ENCODE measurements around the gene SNTN. TPM values are rescaled to one million over a fixed set of nuclear protein-coding genes. Genes with fewer than 3 reads are reported as not detected.
"Not testable (repeated sequence)": the region's sequence is repeated elsewhere in the genome, so short reads cannot be mapped to it uniquely, and the experiment has no call there.

SNTN gene
- polyA plus RNA-seq, 1 donor (not counting 4 experiments of a cell fraction or from before 2014, with no cell fraction given), result not detected

DNA sequence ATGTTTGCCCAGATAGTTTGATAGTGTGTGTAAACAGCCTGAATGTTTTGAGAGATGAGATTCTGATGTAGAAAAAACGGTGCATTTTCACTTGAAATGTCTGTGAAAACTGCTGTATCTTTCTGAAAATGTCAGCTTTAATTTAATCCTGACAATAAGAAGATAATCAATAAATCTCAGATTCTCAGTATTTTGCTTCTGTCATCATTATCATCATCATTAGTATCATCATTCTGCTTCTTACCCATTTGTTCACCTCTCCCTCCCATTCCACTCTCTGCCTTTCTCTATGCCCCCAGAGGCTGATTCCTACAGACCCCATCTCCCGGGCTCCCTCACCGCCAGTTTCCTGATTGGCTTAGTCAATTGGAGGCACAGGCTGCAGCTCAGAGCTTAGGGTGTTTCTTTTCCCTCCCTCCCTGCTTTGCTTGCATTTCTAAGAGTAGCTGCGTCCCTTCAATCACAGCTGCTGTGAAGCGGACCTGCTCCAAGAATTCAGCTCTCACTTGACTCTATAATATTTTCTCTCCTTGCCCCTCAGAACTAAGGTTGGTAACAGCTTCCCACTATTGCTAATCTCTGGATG lies 8.2 kb upstream of the SNTN start:
- no peaks in the 10 kb centered on the region for H3K9me1 ChIP-seq (ENCODE audit: control insufficient read depth, extremely low read depth, insufficient read depth, low read length)
- no peak overlapping the region for H3K4me2 ChIP-seq (ENCODE audit: control insufficient read depth, extremely low read depth, insufficient read depth, low read depth, low read length)
- no peaks in the 10 kb centered on the region for H3K27me3 ChIP-seq (ENCODE audit: control insufficient read depth, extremely low read depth, insufficient read depth, low read length)
- H3K9me3 ChIP-seq (ENCODE audit: control insufficient read depth, low read depth, low read length), result no peaks in the 10 kb centered on the region
- no peaks in the 10 kb centered on the region for H4K20me1 ChIP-seq (ENCODE audit: control insufficient read depth, extremely low read depth, insufficient read depth, low read length)
- no peaks in the 10 kb centered on the region for H3K79me2 ChIP-seq (ENCODE audit: control insufficient read depth, insufficient read depth, low read length)
- H3K27ac ChIP-seq (ENCODE audit: control insufficient read depth, insufficient read depth, low read length), result no peak overlapping the region
- dilution Hi-C loops (cut with MboI; ENCODE audit: extremely low pct_ligation_motif_present, low sequenced_read_pairs), result no loop called here
- TF ChIP-seq, protein P1, sequence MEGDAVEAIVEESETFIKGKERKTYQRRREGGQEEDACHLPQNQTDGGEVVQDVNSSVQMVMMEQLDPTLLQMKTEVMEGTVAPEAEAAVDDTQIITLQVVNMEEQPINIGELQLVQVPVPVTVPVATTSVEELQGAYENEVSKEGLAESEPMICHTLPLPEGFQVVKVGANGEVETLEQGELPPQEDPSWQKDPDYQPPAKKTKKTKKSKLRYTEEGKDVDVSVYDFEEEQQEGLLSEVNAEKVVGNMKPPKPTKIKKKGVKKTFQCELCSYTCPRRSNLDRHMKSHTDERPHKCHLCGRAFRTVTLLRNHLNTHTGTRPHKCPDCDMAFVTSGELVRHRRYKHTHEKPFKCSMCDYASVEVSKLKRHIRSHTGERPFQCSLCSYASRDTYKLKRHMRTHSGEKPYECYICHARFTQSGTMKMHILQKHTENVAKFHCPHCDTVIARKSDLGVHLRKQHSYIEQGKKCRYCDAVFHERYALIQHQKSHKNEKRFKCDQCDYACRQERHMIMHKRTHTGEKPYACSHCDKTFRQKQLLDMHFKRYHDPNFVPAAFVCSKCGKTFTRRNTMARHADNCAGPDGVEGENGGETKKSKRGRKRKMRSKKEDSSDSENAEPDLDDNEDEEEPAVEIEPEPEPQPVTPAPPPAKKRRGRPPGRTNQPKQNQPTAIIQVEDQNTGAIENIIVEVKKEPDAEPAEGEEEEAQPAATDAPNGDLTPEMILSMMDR (optimal IDR thresholded peaks at IDR 0.05 in 1 of 3, IDR thresholded peaks at IDR 0.05 in 1 of 3, conservative IDR thresholded peaks at IDR 0.05 in 1 of 3; ENCODE audit: extremely low read depth in 1 of 3, insufficient read depth in 2 of 3, low read length in 3 of 3), result no peak
- TF ChIP-seq EZH2 (IDR thresholded peaks at IDR 0.05; ENCODE audit: low read length), result no peak
- H3K4me1 ChIP-seq (ENCODE audit: control insufficient read depth, extremely low read depth, insufficient read depth, low read length), result no peaks in the 10 kb centered on the region
- no peak overlapping the region for H3K4me3 ChIP-seq (ENCODE audit: control insufficient read depth in 2 of 3, extremely low read depth in 1 of 3, insufficient read depth in 2 of 3, low read depth in 1 of 3, low read length in 3 of 3)
- no peak overlapping the region for H3K9ac ChIP-seq (ENCODE audit: control insufficient read depth, extremely low read depth, insufficient read depth, low read length)
- DNase-seq (ENCODE audit: low read depth, low spot score), result no peak
- FAIRE-seq, result no peak
- no peak overlapping the region for H2AFZ ChIP-seq (ENCODE audit: control insufficient read depth, low read length)
- no peaks in the 10 kb centered on the region for H3K36me3 ChIP-seq (ENCODE audit: control insufficient read depth in 2 of 2, extremely low read depth in 1 of 2, insufficient read depth in 2 of 2, low read length in 2 of 2)

DNA sequence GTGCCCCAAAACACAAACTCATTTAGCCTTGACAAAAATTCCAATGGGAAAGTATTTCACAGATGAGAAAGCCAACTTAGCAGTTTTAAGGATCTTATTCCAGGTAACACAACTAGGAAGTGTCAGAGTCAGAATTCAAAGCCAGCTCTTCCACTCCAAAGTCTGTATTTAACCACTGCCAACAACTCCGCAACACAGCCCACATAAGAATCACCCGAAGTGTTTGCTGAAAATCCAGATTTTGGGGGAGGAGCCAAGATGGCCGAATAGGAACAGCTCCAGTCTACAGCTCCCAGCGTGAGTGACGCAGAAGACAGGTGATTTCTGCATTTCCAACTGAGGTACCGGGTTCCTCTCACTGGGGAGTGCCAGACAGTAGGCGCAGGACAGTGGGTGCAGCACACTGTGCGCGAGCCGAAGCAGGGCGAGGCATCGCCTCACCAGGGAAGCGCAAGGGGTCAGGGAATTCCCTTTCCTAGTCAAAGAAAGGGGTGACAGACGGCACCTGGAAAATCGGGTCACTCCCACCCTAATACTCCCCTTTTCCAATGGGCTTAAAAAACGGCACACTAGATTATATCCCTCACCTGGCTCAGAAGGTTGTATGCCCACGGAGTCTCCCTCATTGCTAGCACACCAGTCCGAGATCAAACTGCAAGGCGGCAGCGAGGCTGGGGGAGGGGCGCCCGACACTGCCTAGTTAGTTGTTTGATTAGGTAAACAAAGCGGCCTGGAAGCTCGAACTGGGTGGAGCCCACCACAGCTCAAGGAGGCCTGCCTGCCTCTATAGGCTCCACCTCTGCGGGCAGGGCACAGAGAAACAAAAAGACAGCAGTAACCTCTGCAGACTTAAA lies 7.3 kb upstream of the SNTN start:
- H3K79me2 ChIP-seq (ENCODE audit: control insufficient read depth, insufficient read depth, low read length); dilution Hi-C loops (cut with MboI; ENCODE audit: extremely low pct_ligation_motif_present, low sequenced_read_pairs); H3K27me3 ChIP-seq (ENCODE audit: control insufficient read depth, extremely low read depth, insufficient read depth, low read length); DNase-seq (ENCODE audit: low read depth, low spot score); H3K4me2 ChIP-seq (ENCODE audit: control insufficient read depth, extremely low read depth, insufficient read depth, low read depth, low read length); H3K9me1 ChIP-seq (ENCODE audit: control insufficient read depth, extremely low read depth, insufficient read depth, low read length); H3K4me3 ChIP-seq (ENCODE audit: control insufficient read depth in 2 of 3, extremely low read depth in 1 of 3, insufficient read depth in 2 of 3, low read depth in 1 of 3, low read length in 3 of 3); FAIRE-seq; H4K20me1 ChIP-seq (ENCODE audit: control insufficient read depth, extremely low read depth, insufficient read depth, low read length); H3K9ac ChIP-seq (ENCODE audit: control insufficient read depth, extremely low read depth, insufficient read depth, low read length); H3K36me3 ChIP-seq (ENCODE audit: control insufficient read depth in 2 of 2, extremely low read depth in 1 of 2, insufficient read depth in 2 of 2, low read length in 2 of 2); H3K9me3 ChIP-seq (ENCODE audit: control insufficient read depth, low read depth, low read length); H2AFZ ChIP-seq (ENCODE audit: control insufficient read depth, low read length); H3K27ac ChIP-seq (ENCODE audit: control insufficient read depth, insufficient read depth, low read length); H3K4me1 ChIP-seq (ENCODE audit: control insufficient read depth, extremely low read depth, insufficient read depth, low read length): not testable (repeated sequence)

Data from keratinocyte (primary cell).